HG03558 (cell line): Measurements from ENCODE around the gene TOLLIP.

Experiments
- ATAC-seq: cut with Tn5 transposase; IDR thresholded peaks from one replicate; pipeline ENCODE4 v1.9.1; 2021; ENCODE audit warnings: moderate number of reproducible peaks; ENCODE audit not compliant: unreplicated experiment; ENCODE audit errors: extremely low read depth

TOLLIP gene

DNA sequence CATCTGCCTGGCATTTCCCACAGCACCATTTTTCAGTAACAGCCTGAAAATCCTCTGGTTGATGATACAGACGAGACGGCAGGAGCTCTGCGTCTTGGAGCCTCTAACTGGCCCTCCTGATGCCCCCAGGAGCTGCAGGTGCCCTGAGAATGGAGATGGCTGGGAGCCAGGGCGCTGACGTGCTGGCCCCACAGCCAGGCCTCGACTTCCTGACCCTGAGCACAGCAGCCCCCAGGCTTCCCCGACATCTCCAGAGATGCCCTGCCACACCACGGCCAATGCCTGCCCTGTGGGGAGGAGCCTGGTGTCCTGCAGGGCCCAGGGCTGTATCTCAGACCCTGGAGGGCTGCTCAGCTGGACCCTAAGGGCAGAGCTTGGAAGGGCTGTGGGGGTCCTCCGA is 21.5 kb downstream of the TOLLIP start:
- ATAC-seq = no peak

DNA sequence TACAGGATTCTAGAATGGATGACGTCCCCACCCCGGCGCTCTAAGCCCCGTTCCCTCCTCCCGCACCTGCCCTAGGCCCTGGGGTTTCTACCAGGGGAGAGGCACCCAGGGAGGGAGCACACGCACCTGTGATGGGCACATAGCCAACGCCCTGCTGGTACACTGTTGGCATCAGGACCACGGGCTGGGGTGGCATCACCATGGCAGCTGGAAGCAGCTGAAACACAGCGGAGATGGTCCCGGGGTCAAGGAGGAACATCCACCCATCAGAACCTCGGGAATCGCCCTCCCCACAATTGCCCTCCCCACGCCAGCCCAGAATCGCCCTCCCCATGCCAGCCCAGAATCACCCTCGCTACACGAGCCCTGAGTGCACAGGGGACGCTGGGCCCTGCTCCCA is 23.6 kb downstream of the TOLLIP start:
- no peak for ATAC-seq

DNA sequence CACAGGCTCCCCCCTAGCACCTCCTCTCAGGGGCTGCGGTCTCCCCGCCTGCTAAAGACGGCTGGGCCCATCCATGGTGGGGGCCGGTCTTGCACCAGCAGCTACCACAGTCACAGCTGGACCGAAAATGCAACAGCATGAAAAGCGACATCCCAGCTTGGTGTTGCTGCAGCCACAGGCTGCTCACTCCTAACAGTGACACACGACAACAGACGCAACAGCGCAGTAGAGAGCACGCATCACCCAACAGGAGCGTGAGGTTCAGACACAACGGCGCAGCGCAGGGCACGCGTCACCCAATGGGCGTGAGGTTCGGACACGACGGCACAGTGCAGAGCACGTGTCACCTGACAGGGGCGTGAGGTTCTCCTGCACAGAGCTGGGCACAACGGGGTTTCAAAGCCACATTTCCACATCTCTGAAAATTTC is 24.1 kb downstream of the TOLLIP start:
- ATAC-seq = no peak

DNA sequence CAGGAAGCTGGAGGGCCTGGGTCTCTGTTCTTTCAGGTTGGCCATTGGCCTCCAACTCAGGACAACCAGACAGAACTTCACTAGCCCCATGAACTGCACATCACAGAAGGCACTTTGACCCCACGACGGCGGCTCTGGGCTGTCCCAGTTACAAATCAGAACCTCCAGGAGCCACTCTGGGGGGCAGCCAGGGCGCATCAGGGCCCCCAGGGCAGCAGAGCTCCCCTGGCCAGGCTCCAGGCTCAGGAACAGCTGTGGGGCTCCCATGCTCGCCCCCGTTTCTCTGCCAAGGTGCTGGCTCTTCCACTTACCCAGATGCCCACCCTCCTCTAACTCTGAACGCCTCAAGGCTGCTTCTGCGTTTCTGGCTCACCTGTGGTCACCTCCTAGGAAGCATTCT is 25.5 kb downstream of the TOLLIP start:
- no peak for ATAC-seq

DNA sequence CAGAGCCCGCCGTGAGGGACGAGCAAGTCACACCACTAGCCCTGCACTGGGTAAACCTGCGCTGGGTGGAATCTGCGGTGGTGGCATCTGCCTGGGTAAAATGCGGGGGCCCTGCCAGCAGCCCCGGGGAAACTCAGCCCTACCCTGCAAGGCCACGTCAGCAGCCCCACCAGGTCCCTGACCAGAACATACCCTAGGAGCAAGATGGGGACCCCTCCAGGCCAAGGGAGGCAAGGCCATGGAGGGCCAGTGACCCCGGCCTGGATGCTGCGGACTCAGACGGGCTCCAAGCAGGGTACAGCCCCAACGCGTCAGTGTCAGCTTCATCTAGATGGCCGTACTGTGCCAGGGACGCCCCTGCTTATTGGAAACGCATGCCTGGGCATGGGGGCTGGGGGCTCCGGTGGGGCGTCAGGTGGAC is 26.3 kb downstream of the TOLLIP start:
- no peak for ATAC-seq

DNA sequence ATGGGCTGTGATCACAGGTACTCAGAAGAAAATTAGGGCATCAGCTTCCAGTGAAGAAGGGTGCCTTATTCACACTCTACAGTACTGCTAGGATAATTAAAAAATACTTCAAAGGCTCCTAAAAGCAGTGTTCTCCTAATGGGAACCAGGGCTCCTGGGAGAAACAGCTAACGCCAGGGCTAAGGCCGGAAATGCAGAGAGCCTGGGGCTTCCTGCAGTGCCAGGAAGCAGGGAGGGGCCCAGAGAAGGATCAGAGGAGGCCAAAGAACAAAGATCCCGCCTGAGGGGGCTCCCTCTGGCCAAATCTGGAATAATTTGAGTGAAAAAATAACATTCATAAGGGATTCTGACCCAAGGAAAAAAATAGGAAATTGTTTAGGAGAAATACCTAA is 27.5 kb downstream of the TOLLIP start:
- no peak for ATAC-seq

DNA sequence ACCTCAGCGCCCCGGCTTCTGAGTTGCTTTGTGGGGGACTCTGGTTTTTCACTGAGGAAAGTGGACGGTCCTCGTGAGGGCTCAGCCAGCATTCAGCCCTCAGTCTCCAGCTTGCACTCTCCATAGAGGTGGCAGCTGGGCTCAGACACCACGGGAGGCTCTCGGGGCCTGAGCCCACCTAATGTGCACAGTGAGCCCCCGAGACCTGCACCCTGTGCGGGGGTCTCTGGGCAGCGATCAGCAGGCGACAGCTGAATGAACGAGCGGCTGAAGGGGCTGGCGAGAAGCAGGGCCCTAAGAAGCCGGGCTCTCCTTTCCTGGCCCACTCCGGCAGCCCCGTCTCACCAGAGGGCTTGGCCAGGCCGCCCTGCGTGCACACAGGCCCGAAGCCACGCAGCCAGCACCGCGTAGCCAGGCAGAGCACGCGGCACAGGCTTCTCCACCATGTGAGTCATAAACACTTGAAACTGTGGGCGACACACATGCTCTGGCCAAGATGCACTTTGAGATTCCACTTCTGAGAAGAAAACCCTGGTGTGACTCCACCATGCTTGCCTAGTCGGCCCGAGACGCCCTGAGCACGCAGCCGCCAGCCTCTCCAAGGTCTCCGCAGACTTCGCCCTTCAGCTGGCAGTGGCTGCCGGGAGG is 28.0 kb downstream of the TOLLIP start:
- no peak for ATAC-seq

DNA sequence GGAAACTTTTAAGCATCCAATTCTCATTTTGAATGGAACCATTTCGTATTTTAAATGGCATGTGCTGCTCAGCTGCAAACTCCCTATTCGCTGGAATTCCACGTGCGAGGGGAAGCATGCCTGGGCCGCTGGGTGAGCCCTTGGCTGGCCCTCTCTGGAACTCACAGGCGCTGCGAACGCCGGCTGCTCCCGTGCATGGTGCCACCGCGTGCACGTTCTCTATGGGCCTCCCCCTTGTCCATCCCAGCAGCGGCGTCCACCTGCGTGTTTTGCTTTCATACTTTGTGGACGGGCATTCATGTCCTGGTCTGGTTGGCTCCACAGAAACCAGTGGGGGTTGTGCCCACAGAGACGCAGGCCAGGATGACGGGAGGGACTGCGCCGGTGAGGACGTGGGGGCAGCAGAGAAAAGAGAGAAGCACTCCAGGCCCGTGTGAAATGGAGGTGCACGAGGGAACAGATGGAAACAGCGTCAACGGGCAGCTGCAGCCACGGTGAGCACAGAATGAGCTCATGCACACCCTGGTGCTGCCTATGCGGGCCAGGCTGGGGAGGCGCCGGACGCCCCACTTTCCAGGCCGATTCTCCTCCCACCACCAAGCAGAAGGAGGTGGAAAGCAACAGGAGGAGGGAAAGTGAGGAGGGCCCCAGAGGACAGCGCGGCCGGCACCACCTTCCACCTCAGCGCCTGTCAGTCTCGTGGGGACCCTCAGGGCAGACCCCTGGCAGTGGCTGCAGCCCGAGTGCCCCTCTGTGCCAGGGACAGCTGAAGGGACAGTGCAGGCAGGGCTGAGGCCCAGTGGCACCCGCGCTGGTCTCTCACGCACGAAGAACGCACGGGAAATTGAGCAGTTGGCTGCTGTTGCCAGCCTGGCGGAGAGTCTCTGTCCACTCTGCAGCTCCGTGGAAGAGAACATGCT is 29.1 kb downstream of the TOLLIP start:
- no peak for ATAC-seq

DNA sequence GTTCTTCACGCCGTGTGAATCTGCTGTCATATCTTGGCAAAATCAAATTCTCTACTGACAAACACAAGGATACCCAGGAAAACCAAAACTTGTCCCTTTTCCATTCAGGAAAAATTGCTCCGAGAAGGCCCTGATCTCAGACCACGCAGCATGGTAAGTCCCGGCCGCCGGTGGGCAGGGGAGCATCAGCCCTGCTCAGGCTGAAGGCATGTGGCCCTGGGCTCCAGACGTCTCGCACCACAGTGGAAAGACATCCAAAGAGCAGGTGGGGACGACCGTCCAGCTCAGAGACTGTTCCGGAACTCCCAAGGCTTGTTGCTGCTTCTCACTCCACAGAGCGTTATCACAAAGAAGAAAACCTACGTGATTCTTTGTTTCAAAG is 29.8 kb downstream of the TOLLIP start:
- no peak for ATAC-seq

DNA sequence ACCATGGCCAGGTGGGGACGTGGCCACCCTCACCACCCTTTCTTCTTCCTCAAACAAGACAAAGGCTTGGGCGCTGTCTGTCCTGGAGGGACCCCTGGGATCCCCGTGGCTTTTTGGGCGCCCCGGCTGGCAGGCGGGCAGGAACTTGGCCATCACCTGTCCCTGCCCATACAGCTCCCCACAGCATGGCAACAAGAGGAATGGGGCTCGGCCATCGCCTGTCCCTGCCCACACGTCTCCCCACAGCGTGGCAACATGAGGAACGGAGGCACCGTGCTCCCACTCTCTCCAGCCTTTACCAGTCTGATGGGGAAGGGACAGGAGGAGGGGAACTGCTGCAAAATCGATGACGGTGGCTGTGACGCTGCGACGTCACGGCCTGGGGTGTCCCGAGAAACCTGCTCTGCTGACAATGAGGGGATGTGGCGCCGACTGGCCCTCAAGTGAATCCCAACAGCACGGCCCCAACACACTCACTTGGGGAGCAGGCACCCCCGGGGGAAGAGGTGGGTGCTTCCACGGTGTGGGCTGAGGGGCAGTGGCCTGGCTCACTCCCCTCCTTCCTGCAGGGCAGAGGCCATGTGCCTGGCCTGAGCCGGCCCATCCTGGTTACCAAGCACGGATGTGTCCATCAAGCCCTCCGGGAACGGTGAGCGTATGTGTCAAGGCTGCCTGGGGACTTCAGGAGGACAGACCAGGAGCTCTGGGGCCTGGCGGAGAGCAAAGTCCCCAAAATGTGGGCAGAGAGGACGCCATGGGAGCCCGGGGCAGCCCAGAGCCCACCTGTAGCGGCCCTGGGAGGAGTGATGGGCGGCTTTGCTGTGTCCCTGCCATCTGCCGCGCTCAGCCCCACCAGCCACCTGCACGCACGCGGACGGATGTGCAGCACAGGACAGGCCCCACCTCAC is 30.4 kb downstream of the TOLLIP start:
- no peak for ATAC-seq

DNA sequence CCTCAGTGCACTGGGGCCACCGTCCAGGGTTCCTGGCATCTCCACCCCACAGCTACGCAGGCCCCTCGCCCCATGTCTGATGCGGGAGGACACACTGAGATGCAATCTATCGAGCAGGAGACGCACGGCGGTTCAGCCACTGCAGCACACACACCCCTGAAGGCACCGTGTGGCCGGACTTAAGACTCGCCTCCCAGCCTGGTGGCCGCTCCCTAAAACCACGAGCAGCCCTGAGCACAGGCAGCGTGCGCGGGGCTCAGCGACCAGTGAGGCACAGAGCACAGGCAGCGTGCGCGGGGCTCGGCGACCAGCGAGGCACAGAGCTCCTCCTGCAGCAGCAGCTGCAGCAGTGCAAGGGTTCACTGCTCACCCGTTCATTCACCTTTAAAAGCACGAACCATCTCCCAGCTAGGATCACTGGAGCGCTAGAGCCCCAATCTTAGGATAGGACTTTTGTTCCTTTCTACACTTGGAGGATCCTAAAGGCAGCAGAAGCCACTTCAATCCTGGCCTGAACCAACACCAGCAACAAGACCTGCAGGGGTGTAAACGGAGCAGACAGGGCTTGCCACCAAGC is 31.4 kb downstream of the TOLLIP start:
- no peak for ATAC-seq

DNA sequence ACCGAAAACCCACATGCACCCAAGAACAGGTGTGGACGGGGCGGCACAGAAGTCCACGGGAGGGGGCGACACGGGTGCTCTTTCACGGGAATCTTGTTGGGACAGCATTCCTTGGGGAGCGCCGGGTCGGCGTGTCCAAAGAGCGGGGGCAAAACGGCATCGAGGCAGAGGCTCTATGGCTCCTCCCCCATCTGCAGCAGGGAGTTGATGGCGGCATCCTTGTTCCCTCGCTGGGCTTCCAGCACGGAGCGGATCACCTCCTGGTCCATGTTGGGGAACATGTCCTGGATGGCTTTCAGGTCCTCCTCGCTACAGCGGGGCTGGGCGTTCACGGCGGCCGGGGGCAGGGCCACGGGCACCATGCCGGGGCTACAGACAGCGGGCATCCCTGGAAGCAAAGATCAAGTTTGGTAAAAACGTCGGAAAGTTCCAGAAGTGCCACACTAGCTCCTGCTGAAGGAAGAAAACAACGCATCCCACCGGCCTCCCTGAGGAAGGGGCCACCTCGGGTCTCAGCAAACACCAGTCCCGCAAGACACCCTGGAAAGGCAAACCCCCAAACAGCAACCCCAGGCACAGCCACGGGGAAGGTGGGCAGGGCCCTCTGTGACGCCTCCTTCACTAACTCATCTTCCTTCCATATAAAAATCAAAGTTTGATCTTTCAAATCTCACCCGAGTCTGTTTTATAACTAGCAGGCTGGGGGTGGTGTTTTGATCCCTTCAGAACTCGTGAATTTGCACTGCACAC is 32.4 kb downstream of the TOLLIP start:
- ATAC-seq = no peak

DNA sequence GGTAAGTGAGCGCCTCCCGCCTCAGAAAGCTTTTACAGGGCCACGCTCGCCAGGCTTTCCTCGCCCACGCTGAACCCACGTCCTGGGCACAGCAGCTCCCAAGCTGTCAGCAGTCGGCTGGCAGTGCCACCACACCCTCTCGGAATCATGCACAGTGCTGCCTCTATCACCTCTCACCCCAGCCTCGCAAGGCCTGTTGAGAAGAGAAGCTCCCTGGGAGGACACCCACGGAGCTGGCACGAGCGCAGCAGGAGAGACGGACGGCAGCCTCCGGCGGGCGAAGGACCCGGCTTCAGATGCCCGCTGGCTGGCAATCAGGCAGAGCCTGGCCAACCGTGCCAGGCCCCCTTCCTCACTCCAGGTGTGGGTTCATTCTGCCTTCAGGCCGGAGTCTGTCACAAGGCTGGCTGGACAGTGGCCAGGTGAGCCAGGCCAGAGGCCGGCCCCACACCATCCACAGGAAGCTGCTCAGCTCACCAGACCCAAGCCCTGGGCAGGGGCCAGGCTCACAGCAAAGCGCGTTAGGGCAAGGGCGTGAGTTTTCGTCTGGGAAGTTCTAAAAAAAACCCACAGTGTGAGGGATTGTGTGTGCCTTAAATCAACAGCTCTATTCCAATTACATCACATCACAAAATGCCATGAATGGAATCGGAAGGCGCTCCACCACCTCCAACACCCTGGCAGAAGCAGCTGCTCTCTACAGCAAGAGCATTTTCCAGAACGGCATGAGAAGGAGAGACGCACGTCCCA is 33.2 kb downstream of the TOLLIP start:
- no peak for ATAC-seq

DNA sequence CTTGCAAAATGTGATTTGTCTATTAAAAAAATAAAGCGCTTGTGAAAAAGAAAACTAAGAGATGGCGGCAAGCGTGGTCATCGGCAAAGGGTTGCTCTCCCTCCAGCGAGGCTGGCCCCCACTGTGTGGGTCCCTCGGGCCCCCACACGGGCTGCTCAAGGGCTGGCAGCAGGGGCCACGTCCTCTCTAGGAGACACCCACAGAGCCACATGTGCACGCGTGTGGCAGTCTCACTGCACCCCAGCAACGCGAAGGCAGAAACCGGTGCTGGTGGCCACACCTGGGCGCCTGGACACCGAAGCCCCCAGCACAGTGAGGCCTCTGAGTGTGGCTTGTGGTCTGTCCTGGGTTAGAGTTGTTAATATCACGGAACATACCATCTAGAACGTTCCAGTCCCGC is 34.4 kb downstream of the TOLLIP start:
- ATAC-seq = no peak

DNA sequence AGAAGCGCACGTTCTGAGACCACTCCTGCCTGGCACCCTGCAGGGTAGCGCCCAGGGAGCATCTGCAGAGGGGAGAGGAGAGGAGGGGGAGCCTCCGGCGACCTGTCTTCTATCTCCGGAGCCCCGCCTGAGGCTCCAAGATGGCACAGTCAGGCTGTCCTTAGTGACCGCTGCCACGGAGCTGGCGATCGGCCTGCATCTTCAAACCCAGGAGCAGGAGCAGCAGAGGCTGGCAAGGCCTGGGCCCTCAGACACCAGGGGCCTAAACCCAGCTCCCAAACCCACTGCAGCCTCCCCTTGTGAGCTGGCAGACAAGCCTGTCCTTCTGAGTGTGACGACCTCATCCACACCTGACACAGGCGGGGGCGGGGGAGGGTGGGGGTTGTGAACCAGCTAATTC is 34.9 kb downstream of the TOLLIP start:
- ATAC-seq = no peak

DNA sequence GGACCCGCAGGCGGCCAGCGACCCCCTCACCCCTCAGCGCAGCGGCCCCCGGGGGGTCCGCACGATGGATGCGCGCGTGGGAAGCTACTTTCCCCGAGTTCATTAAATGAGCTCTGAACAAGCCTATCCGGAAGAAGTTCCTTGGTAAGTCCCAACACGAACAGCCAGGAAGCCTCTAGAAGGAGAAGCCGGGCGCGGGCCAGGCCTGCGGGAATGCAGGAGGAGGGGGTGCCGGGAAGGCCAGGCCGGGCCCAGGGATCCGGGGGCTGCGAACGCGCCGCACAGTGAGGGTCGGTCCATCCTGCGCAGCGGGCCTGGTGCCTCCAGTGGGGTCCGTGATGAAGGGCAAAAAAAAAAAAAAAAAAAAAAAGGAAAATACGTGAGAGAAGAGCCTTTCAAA is 36.9 kb downstream of the TOLLIP start:
- no peak for ATAC-seq

DNA sequence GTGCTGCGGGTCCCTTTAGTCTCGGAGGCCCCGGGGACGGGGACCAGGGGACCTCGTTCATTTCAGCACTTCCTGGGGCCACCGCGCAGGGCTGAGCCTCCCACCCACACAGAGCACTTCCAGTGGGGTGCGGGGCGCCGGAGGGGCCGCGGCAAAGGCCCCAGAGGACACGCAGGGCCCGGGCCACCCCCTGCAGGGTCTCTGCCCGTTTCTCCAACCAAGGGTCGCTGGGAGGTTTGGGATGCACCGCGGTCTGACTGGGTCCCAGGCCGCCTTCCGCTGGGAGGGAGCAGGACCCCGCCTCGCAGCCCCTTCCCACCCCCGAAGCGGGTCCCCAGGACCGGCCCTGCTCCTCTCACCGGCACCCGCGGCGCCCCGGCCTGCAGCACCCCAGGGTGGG is 37.5 kb downstream of the TOLLIP start:
- no peak for ATAC-seq

DNA sequence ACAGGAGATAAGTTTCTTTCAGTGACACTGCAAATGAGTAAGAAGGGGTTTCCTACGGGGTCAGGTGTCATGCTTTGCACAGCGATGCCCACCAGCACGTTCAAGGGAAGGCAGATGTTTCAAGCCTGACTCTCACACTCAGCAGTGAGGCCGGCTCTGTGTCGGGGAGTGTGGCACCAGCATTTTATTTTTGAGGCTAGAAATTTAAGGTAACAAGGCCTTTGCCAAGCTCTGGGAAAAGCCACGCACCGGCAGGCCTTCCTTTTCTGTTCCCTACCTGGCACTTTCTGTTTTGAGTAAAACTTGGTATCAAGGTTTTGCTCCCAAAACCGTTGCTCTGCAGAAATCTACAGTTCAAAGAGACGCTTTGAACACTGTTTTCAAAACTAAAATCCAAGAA is 38.0 kb downstream of the TOLLIP start:
- no peak for ATAC-seq

DNA sequence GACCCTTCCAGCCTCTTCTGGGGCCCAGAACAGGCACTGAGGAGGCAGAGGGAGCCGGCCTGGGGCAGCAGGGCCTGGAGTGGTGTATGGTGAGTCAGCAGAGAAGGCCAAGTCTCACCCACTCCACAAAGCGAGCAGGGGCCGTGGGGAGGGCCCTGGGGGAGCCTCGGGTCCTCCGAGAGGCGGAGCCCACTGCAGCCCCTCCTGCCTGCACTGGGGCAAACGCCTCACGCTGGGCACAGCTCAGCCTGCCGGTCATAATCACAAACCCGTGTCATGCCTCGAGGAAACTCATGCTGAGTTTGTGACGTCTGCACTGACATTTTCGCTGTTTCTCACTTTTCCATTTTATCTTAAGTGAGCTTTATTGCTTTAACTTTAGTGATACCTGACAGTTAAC is 38.4 kb downstream of the TOLLIP start:
- no peak for ATAC-seq
